OCI-LY3 (cell line): Measurements from ENCODE around the gene CDK16.

ENCODE experiments used
- H2AFZ ChIP-seq: fragments of 200-600, 300-600 bp; shearing (Covaris generic); 2 replicates; pipeline ENCODE4 v1.6.0; 2014; ENCODE audit warnings: antibody characterized with exemption, low read depth, low read length
- H3K27ac ChIP-seq: fragments of 200-600, 300-600 bp; sonication (generic); 2 replicates; pipeline ENCODE4 v1.5.1; 2014; ENCODE audit warnings: mild to moderate bottlenecking, low read length, moderate library complexity, mixed read lengths
- H3K27me3 ChIP-seq: fragments of 200-600, 300-600 bp; sonication (generic); 2 replicates; pipeline ENCODE4 v1.6.1; 2014; ENCODE audit warnings: low read depth, low read length, mixed read lengths
- H3K36me3 ChIP-seq: fragments of 200-600, 300-600 bp; sonication (generic); replicated peaks from 2 replicates; pipeline ENCODE3; 2014; ENCODE audit warnings: low read depth, low read length, mixed read lengths
- H3K4me1 ChIP-seq: fragments of 300-600, 200-600 bp; sonication (generic); 2 replicates; pipeline ENCODE4 v1.6.1; 2014; ENCODE audit warnings: low read length, mixed read lengths
- H3K4me2 ChIP-seq: fragments of 200-600, 300-600 bp; sonication (generic); 2 replicates; pipeline ENCODE4 v1.6.1; 2014; ENCODE audit warnings: low read length, mixed read lengths
- H3K4me3 ChIP-seq: fragments of 300-600, 200-600 bp; sonication (generic); 2 replicates; pipeline ENCODE4 v1.5.1; 2014; ENCODE audit warnings: antibody characterized with exemption, mild to moderate bottlenecking, low read length, moderate library complexity
- H3K79me2 ChIP-seq: fragments of 300-600, 200-600 bp; shearing (Covaris generic); 2 replicates; pipeline ENCODE4 v1.6.1; 2014; ENCODE audit warnings: mild to moderate bottlenecking, low read length, mixed read lengths
- H3K9ac ChIP-seq: fragments of 300-600, 200-600 bp; shearing (Covaris generic); 2 replicates; pipeline ENCODE4 v1.6.0; 2014; ENCODE audit warnings: mild to moderate bottlenecking, low read length, moderate library complexity
- H3K9me3 ChIP-seq: fragments of 200-600, 300-600 bp; shearing (Covaris generic); 2 replicates; pipeline ENCODE4 v1.6.1; 2014; ENCODE audit warnings: low read length, mixed read lengths; ENCODE audit not compliant: insufficient read depth
- H4K20me1 ChIP-seq: fragments of 200-600, 300-600 bp; sonication (generic); 2 replicates; pipeline ENCODE4 v1.6.1; 2016; ENCODE audit warnings: low read length, mixed read lengths; ENCODE audit not compliant: insufficient read depth
- CTCF ChIP-seq: fragments of 200-600, 300-600 bp; sonication (generic); IDR thresholded peaks from 2 replicates; pipeline ENCODE4 v1.5.1; 2014; ENCODE audit warnings: antibody characterized with exemption, low read length, low read depth
- EZH2phosphoT487 ChIP-seq: fragments of 200-600 bp; shearing (Covaris generic); IDR thresholded peaks from 2 replicates; pipeline ENCODE4 v1.6.1; 2018; ENCODE audit warnings: antibody characterized with exemption, mixed run types, low read depth

The CDK16 gene

DNA sequence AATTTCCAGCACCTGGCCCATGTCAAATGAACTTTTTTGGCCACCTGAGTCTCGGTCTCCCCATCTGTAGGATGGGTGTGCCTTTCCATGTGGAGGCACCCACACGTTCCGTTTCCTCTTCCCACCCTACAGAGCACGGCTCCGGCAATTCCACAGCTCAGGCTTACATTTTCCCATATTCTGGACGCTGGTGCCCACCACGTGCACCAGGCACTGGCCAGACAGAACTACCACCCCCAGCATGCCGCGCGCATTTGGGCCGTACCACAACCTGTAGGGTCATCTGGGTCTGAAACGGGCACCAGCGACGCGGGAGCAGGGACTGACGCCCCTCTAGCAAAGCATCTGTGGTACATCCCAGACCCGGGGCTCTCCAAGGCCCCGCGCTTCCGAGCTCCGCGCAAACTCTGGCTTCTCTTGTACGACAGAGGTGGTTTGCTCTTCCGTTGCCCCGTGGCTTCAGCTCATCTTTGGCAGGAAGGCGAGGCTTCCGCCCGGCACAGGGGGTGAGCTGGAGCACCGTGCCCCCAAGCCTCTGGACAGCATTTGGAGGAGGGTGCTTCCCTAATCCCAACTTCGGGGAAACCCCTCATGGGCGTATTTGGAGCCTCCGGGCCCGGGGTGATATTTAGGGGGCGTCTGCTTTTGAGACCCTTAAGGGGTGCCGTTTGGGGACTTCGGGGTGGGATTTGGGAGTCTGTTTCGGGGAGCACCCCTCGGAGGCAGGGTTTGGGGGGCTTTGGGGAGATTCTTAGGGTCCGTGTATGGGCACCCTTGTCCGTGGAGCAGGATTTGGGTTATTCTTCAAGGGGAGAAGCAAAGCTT lies 27.8 kb upstream of the CDK16 start:
- peak overlapping the region; percentile 97 for H3K4me3 ChIP-seq
- H3K27ac ChIP-seq, result peak overlapping the region; percentile 99
- H3K36me3 ChIP-seq, result peaks cover 29% of the 10 kb centered on the region
- H2AFZ ChIP-seq, result no peak overlapping the region
- peaks cover 21% of the 10 kb centered on the region for H4K20me1 ChIP-seq
- peak overlapping the region; percentile 100 for H3K9ac ChIP-seq
- TF ChIP-seq CTCF (no peak), EZH2phosphoT487 (no peak)
- H3K9me3 ChIP-seq, result no peaks in the 10 kb centered on the region
- H3K4me2 ChIP-seq, result peak overlapping the region; percentile 89
- H3K4me1 ChIP-seq, result peaks cover 24% of the 10 kb centered on the region
- peaks cover 49% of the 10 kb centered on the region for H3K79me2 ChIP-seq
- no peaks in the 10 kb centered on the region for H3K27me3 ChIP-seq

GRCh38 chrX:47191331-47191730 lies 27.1 kb upstream of the CDK16 start:
- peaks cover 28% of the 10 kb centered on the region for H4K20me1 ChIP-seq
- H3K27me3 ChIP-seq, result no peaks in the 10 kb centered on the region
- H2AFZ ChIP-seq, result no peak overlapping the region
- H3K27ac ChIP-seq, result peak overlapping the region; percentile 99
- H3K4me2 ChIP-seq, result peak overlapping the region; percentile 89
- H3K4me1 ChIP-seq, result peaks cover 25% of the 10 kb centered on the region
- H3K9ac ChIP-seq, result peak overlapping the region; percentile 100
- H3K36me3 ChIP-seq, result peaks cover 34% of the 10 kb centered on the region
- peaks cover 56% of the 10 kb centered on the region for H3K79me2 ChIP-seq
- H3K4me3 ChIP-seq, result peak overlapping the region; percentile 97
- no peak for TF ChIP-seq CTCF
- no peak for TF ChIP-seq EZH2phosphoT487
- no peaks in the 10 kb centered on the region for H3K9me3 ChIP-seq

DNA sequence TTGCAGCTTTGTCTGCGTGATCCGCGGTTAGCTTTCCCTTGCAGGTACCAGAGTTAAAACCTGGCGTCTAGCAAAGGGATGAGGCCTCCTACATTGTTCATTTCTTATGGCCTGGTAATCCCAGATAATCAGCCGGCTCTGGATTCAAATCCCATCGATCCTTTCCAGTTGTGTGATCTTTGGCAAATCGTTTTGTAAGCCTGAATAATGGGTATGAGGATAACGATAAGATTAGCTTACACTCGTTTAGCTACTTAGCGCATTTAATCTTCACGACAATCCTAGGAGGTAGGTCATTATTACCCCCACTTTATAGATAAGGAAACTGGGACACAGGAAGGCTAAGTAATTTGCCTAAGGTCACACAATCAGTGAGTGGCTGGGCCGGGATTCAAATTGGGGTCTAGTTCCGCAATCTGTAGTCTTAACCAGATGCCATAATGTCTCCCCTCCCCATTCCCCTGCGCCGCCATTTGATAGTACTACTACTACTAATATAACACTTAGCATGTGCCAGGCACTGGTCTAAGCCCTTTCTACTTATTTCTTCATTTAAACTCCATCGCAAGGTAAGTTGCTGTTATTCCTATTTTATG lies 26.6 kb upstream of the CDK16 start:
- H3K4me3 ChIP-seq, result peak overlapping the region; percentile 97
- no peaks in the 10 kb centered on the region for H3K27me3 ChIP-seq
- peaks cover 38% of the 10 kb centered on the region for H3K36me3 ChIP-seq
- no peaks in the 10 kb centered on the region for H3K9me3 ChIP-seq
- peak overlapping the region; percentile 100 for H3K9ac ChIP-seq
- peaks cover 62% of the 10 kb centered on the region for H3K79me2 ChIP-seq
- H3K4me2 ChIP-seq, result peak overlapping the region; percentile 89
- H3K4me1 ChIP-seq, result peaks cover 25% of the 10 kb centered on the region
- no peak overlapping the region for H2AFZ ChIP-seq
- TF ChIP-seq EZH2phosphoT487 (no peak), CTCF (no peak)
- peaks cover 34% of the 10 kb centered on the region for H4K20me1 ChIP-seq
- H3K27ac ChIP-seq, result peak overlapping the region; percentile 99

- peak within 1 kb of the TSS; percentile 99 for H3K27ac ChIP-seq
- TF ChIP-seq EZH2phosphoT487, result no peak
- peak; percentile 70 for TF ChIP-seq CTCF
- no peaks in the 10 kb centered on the region for H3K9me3 ChIP-seq
- peaks cover 49% of the 10 kb centered on the region for H3K36me3 ChIP-seq
- peaks cover 51% of the 10 kb centered on the region for H4K20me1 ChIP-seq
- peaks cover 79% of the 10 kb centered on the region for H3K79me2 ChIP-seq
- no peak within 1 kb of the TSS for H2AFZ ChIP-seq
- peak within 1 kb of the TSS; percentile 89 for H3K4me2 ChIP-seq
- H3K27me3 ChIP-seq, result no peaks in the 10 kb centered on the region
- peaks cover 25% of the 10 kb centered on the region for H3K4me1 ChIP-seq
- peak within 1 kb of the TSS; percentile 100 for H3K9ac ChIP-seq
- H3K4me3 ChIP-seq, result peak within 1 kb of the TSS; percentile 97
These were observed 24.8 kb upstream of the CDK16 start, which contains the start of gene UBA1 for GRCh38 chrX:47193475-47194193. UBA1 (plus strand) TSS chrX:47193829; CDS start chrX:47198803, 4,974 bp downstream.
